ENCODE data around the gene ZNF770. TPM values are rescaled to one million over a fixed set of nuclear protein-coding genes. Genes with fewer than 3 reads are reported as not detected.
"Not testable (repeated sequence)": the region's sequence is repeated elsewhere in the genome, so short reads cannot be mapped to it uniquely, and the experiment has no call there.

ZNF770 gene
- total RNA-seq, 1 experiment from 2014 or later: 73.6 TPM

- H3K27me3 Mint-ChIP-seq (ENCODE audit: insufficient read depth, unreplicated experiment): no peaks in the 10 kb centered on the region
- no peak overlapping the region for H3K4me3 Mint-ChIP-seq (ENCODE audit: unreplicated experiment)
- intact Hi-C loops (cut with micrococcal nuclease): no loop called here
- ChIA-PET CTCF (no interaction called here), POLR2A (interaction anchor here (1.4 to 2.0 kb wide), 3 partner anchors 14 to 36 kb away, joined by 3 to 7 read pairs (median 4); partner anchors contain the start of genes AQR and ZNF770)
- no peak for TF ChIP-seq CTCF (IDR thresholded peaks at IDR 0.05; ENCODE audit: unreplicated experiment)
- DNase-seq (ENCODE audit: unreplicated experiment): no peak
- H3K27ac Mint-ChIP-seq (ENCODE audit: low read depth, unreplicated experiment): no peak overlapping the region
- H3K9me3 Mint-ChIP-seq (ENCODE audit: unreplicated experiment): no peaks in the 10 kb centered on the region
- H3K36me3 Mint-ChIP-seq (ENCODE audit: insufficient read depth, unreplicated experiment): peaks cover 68% of the 10 kb centered on the region
- no peaks in the 10 kb centered on the region for H3K4me1 Mint-ChIP-seq (ENCODE audit: insufficient read depth, unreplicated experiment)
- no TSS peak for BruUV-seq (replicated peaks)
These were observed 36.1 kb downstream of the ZNF770 start for GRCh38 chr15:34951993-34952392.

- ChIA-PET CTCF (interaction anchor here (0.6 to 1.3 kb wide), 6 partner anchors 24 to 324 kb away, joined by 3 to 4 read pairs (median 4); no protein-coding TSS in a partner anchor), POLR2A (no interaction called here)
- H3K4me3 Mint-ChIP-seq (ENCODE audit: unreplicated experiment): no peak overlapping the region
- no peak overlapping the region for H3K27ac Mint-ChIP-seq (ENCODE audit: low read depth, unreplicated experiment)
- H3K27me3 Mint-ChIP-seq (ENCODE audit: insufficient read depth, unreplicated experiment): no peaks in the 10 kb centered on the region
- H3K4me1 Mint-ChIP-seq (ENCODE audit: insufficient read depth, unreplicated experiment): peaks cover 4% of the 10 kb centered on the region
- TF ChIP-seq CTCF (IDR thresholded peaks at IDR 0.05; ENCODE audit: unreplicated experiment): no peak
- intact Hi-C loops (cut with micrococcal nuclease): no loop called here
- no TSS peak for BruUV-seq (replicated peaks)
- H3K9me3 Mint-ChIP-seq (ENCODE audit: unreplicated experiment): no peaks in the 10 kb centered on the region
- no peak for DNase-seq (ENCODE audit: unreplicated experiment)
- H3K36me3 Mint-ChIP-seq (ENCODE audit: insufficient read depth, unreplicated experiment): peaks cover 48% of the 10 kb centered on the region
These were observed 43.2 kb downstream of the ZNF770 start for GRCh38 chr15:34944936-34945335.

- H3K4me1 Mint-ChIP-seq (ENCODE audit: insufficient read depth, unreplicated experiment): peaks cover 4% of the 10 kb centered on the region
- H3K36me3 Mint-ChIP-seq (ENCODE audit: insufficient read depth, unreplicated experiment): peaks cover 59% of the 10 kb centered on the region
- intact Hi-C loops (cut with micrococcal nuclease): no loop called here
- ChIA-PET CTCF (no interaction called here), POLR2A (no interaction called here)
- H3K4me3 Mint-ChIP-seq (ENCODE audit: unreplicated experiment): no peak overlapping the region
- no peak for DNase-seq (ENCODE audit: unreplicated experiment)
- H3K27ac Mint-ChIP-seq (ENCODE audit: low read depth, unreplicated experiment): no peak overlapping the region
- H3K27me3 Mint-ChIP-seq (ENCODE audit: insufficient read depth, unreplicated experiment): no peaks in the 10 kb centered on the region
- no peak for TF ChIP-seq CTCF (IDR thresholded peaks at IDR 0.05; ENCODE audit: unreplicated experiment)
- no TSS peak for BruUV-seq (replicated peaks)
- H3K9me3 Mint-ChIP-seq (ENCODE audit: unreplicated experiment): no peaks in the 10 kb centered on the region
These were observed 44.4 kb downstream of the ZNF770 start for GRCh38 chr15:34943711-34944110.

- CTCF ChIA-PET; H3K27me3 Mint-ChIP-seq (ENCODE audit: insufficient read depth, unreplicated experiment); H3K9me3 Mint-ChIP-seq (ENCODE audit: unreplicated experiment); BruUV-seq (replicated peaks); H3K4me3 Mint-ChIP-seq (ENCODE audit: unreplicated experiment); H3K27ac Mint-ChIP-seq (ENCODE audit: low read depth, unreplicated experiment); intact Hi-C loops (cut with micrococcal nuclease); DNase-seq (ENCODE audit: unreplicated experiment); H3K4me1 Mint-ChIP-seq (ENCODE audit: insufficient read depth, unreplicated experiment); POLR2A ChIA-PET: not testable (repeated sequence)
- peaks cover 60% of the 10 kb centered on the region for H3K36me3 Mint-ChIP-seq (ENCODE audit: insufficient read depth, unreplicated experiment)
These were observed 44.8 kb downstream of the ZNF770 start for GRCh38 chr15:34943264-34943663.

- Mint-ChIP-seq H3K27ac (ENCODE audit: low read depth, unreplicated experiment) (no peak overlapping the region), H3K4me1 (ENCODE audit: insufficient read depth, unreplicated experiment) (peaks cover 4% of the 10 kb centered on the region), H3K4me3 (ENCODE audit: unreplicated experiment) (no peak overlapping the region), H3K27me3 (ENCODE audit: insufficient read depth, unreplicated experiment) (no peaks in the 10 kb centered on the region), H3K9me3 (ENCODE audit: unreplicated experiment) (no peaks in the 10 kb centered on the region), H3K36me3 (ENCODE audit: insufficient read depth, unreplicated experiment) (peaks cover 60% of the 10 kb centered on the region)
- intact Hi-C loops (cut with micrococcal nuclease): no loop called here
- ChIA-PET CTCF (interaction anchor here (0.8 to 1.2 kb wide), 2 partner anchors 9 to 15 kb away, joined by 3 read pairs; no protein-coding TSS in a partner anchor), POLR2A (no interaction called here)
- TF ChIP-seq CTCF (IDR thresholded peaks at IDR 0.05; ENCODE audit: unreplicated experiment): no peak
- no TSS peak for BruUV-seq (replicated peaks)
- DNase-seq (ENCODE audit: unreplicated experiment): peak; percentile 57
These were observed 45.7 kb downstream of the ZNF770 start for GRCh38 chr15:34942363-34942762.
